Measurements from ENCODE around the gene RASA3.

The RASA3 gene

GRCh38 chr13:114042066-114042815 is 90.2 kb downstream of the RASA3 start:
- H3K4me3 ChIP-seq (ENCODE audit: low read length) = no peak overlapping the region
- no peak for TF ChIP-seq CTCF (conservative IDR thresholded peaks at IDR 0.05; ENCODE audit: low read depth, low read length)
- no peak for DNase-seq (ENCODE audit: low read depth)

GRCh38 chr13:114041493-114041892 is 90.9 kb downstream of the RASA3 start:
- no peak for DNase-seq (ENCODE audit: low read depth)
- no peak overlapping the region for H3K4me3 ChIP-seq (ENCODE audit: low read length)
- TF ChIP-seq CTCF (conservative IDR thresholded peaks at IDR 0.05; ENCODE audit: low read depth, low read length) = no peak

GRCh38 chr13:114039471-114040141 is 92.8 kb downstream of the RASA3 start:
- no peak for TF ChIP-seq CTCF (conservative IDR thresholded peaks at IDR 0.05; ENCODE audit: low read depth, low read length)
- no peak for DNase-seq (ENCODE audit: low read depth)
- no peak overlapping the region for H3K4me3 ChIP-seq (ENCODE audit: low read length)

- DNase-seq (ENCODE audit: low read depth) = no peak
- no peak overlapping the region for H3K4me3 ChIP-seq (ENCODE audit: low read length)
- no peak for TF ChIP-seq CTCF (conservative IDR thresholded peaks at IDR 0.05; ENCODE audit: low read depth, low read length)
Measured at GRCh38 chr13:114038900-114039299, 93.5 kb downstream of the RASA3 start.

GRCh38 chr13:114038211-114038613 is 94.2 kb downstream of the RASA3 start:
- DNase-seq (ENCODE audit: low read depth) = no peak
- TF ChIP-seq CTCF (conservative IDR thresholded peaks at IDR 0.05; ENCODE audit: low read depth, low read length) = no peak
- no peak overlapping the region for H3K4me3 ChIP-seq (ENCODE audit: low read length)

- DNase-seq (ENCODE audit: low read depth) = no peak
- H3K4me3 ChIP-seq (ENCODE audit: low read length) = no peak overlapping the region
- no peak for TF ChIP-seq CTCF (conservative IDR thresholded peaks at IDR 0.05; ENCODE audit: low read depth, low read length)
Measured at GRCh38 chr13:114037674-114038073, 94.7 kb downstream of the RASA3 start.

All from retinal pigment epithelial cell (primary cell).